A673 (cell line): ENCODE results near the gene VPS41. TPM values are rescaled to one million over a fixed set of nuclear protein-coding genes. Genes with fewer than 3 reads are reported as not detected.

Experiments used
- BruUV-seq: library from RNA; stranded (reverse); fragments of 400-500 nt; replicated peaks from 2 replicates; lab custom pipeline; 2021; lab: Mats Ljungman, UMichigan
- CTCF ChIA-PET: fragments of 300-600 bp; sonication (Branson Sonifier 250); formaldehyde crosslinking; loops from one replicate; lab custom pipeline; 2022; ENCODE audit warnings: antibody characterized with exemption; lab: Charles Lee
- POLR2A ChIA-PET: fragments of 300-600 bp; sonication (Branson Sonifier 250); formaldehyde crosslinking; loops from one replicate; lab custom pipeline; 2022; ENCODE audit warnings: antibody characterized with exemption; ENCODE audit not compliant: low non-redundant PET; lab: Charles Lee
- DNase-seq: peaks from one replicate; pipeline ENCODE4 v3.0.0-alpha.2; 2015; ENCODE audit warnings: low spot score
- H3K27ac ChIP-seq: fragments of 200-600 bp; sonication (generic); 2 replicates; pipeline ENCODE4 v1.5.1; 2016; ENCODE audit warnings: mixed run types, low read depth, mild to moderate bottlenecking, mixed read lengths, antibody characterized with exemption, low read length; ENCODE audit not compliant: poor library complexity, severe bottlenecking
- H3K27me3 ChIP-seq: fragments of 200-600 bp; sonication (generic); replicated peaks from 2 replicates; pipeline ENCODE4 v1.6.1; 2017; ENCODE audit warnings: mixed run types, low read depth, mild to moderate bottlenecking, mixed read lengths, antibody characterized with exemption, low read length; ENCODE audit not compliant: insufficient read depth, poor library complexity
- H3K36me3 ChIP-seq: fragments of 200-600 bp; sonication (generic); 2 replicates; pipeline ENCODE4 v1.6.1; 2016; ENCODE audit warnings: mixed run types, mild to moderate bottlenecking, mixed read lengths, antibody characterized with exemption, low read length; ENCODE audit not compliant: insufficient read depth, poor library complexity, severe bottlenecking
- H3K4me1 ChIP-seq: fragments of 200-600 bp; sonication (generic); 2 replicates; pipeline ENCODE4 v1.6.1; 2017; ENCODE audit warnings: mixed run types, mild to moderate bottlenecking, mixed read lengths, antibody characterized with exemption, low read length; ENCODE audit not compliant: insufficient read depth, poor library complexity, severe bottlenecking
- H3K4me3 ChIP-seq: fragments of 200-600 bp; sonication (generic); 2 replicates; pipeline ENCODE4 v1.5.1; 2016; ENCODE audit warnings: low read depth, mixed run types, mild to moderate bottlenecking, mixed read lengths, low read length; ENCODE audit not compliant: poor library complexity, severe bottlenecking
- H3K9me3 ChIP-seq: fragments of 200-600 bp; sonication (generic); 2 replicates; pipeline ENCODE4 v1.6.1; 2016; ENCODE audit warnings: mixed run types, low read depth, mild to moderate bottlenecking, mixed read lengths, antibody characterized with exemption, low read length; ENCODE audit not compliant: poor library complexity, severe bottlenecking
- EZH2 ChIP-seq: fragments of 200-600 bp; sonication (generic); IDR thresholded peaks from 2 replicates; pipeline ENCODE4 v1.6.1; 2017; ENCODE audit warnings: borderline replicate concordance, low read depth, mild to moderate bottlenecking, mixed read lengths, antibody characterized with exemption, low read length; ENCODE audit not compliant: poor library complexity, severe bottlenecking
- intact Hi-C: fragments of 100-400 bp; cut with micrococcal nuclease; formaldehyde crosslinking; loops from one replicate; pipeline ENCODE4 v1.10.0; 2022; ENCODE audit not compliant: unreplicated experiment
- total RNA-seq: library from RNA; stranded (reverse); gene quantifications from 2 replicates; pipeline ENCODE4 v1.2.3, GENCODE V29; 2021
- TF ChIP-seq, protein P1 (sequence below): fragments of 300-800, 200-600 bp; sonication (generic); conservative IDR thresholded peaks from 2 replicates; pipeline ENCODE4 v1.5.1; 2017; ENCODE audit warnings: low read depth, mild to moderate bottlenecking, antibody characterized with exemption, low read length, moderate library complexity, mixed read lengths

The VPS41 gene
- total RNA-seq, 1 experiment from 2014 or later: 45.8 TPM

DNA sequence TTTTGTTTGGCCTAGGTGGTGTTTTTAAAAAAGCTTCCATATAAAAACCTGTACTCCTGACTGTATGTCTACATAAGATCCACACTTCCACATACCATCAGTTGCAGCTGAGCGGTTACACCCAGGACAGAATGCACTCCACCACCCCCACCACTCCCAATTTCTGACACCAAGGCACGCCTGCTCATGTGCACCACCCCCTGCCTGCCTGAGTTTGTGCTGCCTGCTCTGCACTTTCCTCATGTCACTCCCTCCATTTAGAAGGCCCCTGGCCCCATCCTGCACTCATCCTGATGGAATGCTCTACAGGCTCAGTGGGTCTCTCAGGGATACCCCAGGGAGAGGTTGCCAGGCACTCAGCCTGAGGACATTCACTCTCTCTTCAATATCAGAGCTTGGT lies 6.5 kb downstream of the VPS41 start:
- CTCF ChIA-PET: no interaction called here
- BruUV-seq: no TSS peak
- intact Hi-C loops: no loop called here

DNA sequence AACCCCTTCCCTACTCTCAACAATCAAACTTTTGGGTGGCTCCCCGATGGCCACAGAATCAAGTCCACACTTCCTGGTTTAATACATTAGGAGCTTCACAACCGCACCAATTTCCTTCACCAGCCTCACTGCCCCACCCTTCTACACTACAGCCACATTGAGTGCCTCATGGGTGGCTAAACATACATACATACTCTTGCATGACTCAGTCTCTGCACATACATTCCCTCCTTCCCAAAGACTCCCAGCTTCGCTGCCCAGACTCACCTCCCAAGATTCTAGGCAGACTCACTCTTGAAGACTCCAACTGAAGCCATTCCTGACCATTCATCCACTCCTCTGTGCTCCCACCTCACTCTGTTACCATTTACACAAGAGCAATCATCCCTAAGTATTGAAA lies 15.9 kb downstream of the VPS41 start:
- DNase-seq: no peak
- POLR2A ChIA-PET: no interaction called here
- TF ChIP-seq, protein P1, sequence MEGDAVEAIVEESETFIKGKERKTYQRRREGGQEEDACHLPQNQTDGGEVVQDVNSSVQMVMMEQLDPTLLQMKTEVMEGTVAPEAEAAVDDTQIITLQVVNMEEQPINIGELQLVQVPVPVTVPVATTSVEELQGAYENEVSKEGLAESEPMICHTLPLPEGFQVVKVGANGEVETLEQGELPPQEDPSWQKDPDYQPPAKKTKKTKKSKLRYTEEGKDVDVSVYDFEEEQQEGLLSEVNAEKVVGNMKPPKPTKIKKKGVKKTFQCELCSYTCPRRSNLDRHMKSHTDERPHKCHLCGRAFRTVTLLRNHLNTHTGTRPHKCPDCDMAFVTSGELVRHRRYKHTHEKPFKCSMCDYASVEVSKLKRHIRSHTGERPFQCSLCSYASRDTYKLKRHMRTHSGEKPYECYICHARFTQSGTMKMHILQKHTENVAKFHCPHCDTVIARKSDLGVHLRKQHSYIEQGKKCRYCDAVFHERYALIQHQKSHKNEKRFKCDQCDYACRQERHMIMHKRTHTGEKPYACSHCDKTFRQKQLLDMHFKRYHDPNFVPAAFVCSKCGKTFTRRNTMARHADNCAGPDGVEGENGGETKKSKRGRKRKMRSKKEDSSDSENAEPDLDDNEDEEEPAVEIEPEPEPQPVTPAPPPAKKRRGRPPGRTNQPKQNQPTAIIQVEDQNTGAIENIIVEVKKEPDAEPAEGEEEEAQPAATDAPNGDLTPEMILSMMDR: no peak
- no peak for TF ChIP-seq EZH2
- H3K4me1 ChIP-seq: no peaks in the 10 kb centered on the region
- no peak overlapping the region for H3K27ac ChIP-seq
- intact Hi-C loops: no loop called here
- CTCF ChIA-PET: no interaction called here
- no peak overlapping the region for H3K4me3 ChIP-seq
- BruUV-seq: no TSS peak
- peaks cover 3% of the 10 kb centered on the region for H3K36me3 ChIP-seq
- no peaks in the 10 kb centered on the region for H3K27me3 ChIP-seq
- no peaks in the 10 kb centered on the region for H3K9me3 ChIP-seq

More for the DNA sequence above, 6.5 kb downstream of the VPS41 start:
- H3K9me3 ChIP-seq: no peaks in the 10 kb centered on the region
- H3K27me3 ChIP-seq: no peaks in the 10 kb centered on the region
- POLR2A ChIA-PET: no interaction called here
- H3K27ac ChIP-seq: no peak overlapping the region
- TF ChIP-seq EZH2: no peak
- TF ChIP-seq, protein P1: no peak
- no peaks in the 10 kb centered on the region for H3K4me1 ChIP-seq
- H3K4me3 ChIP-seq: no peak overlapping the region
- DNase-seq: no peak
- H3K36me3 ChIP-seq: no peaks in the 10 kb centered on the region

DNA sequence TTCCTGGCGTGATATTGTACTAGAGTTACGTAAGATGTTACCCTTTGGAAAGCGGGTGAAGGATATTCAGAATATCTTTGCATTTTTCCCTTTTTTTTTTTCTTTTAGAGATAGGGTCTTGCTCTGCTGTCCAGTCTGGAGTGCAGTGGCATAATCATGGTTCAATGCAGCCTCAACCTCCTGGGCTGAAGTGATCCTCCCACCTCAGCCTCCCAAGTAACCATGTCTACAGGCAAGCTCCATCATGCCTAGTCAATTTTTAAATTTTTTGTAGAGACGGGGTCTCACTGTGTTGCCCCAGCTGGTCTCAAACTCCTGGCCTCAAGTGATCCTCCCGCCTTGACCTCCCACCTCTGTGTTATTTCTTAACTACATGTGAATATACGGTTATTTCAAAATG lies 18.4 kb downstream of the VPS41 start:
- TF ChIP-seq EZH2: no peak
- TF ChIP-seq, protein P1: no peak
- ChIA-PET POLR2A (no interaction called here), CTCF (no interaction called here)
- no peak for DNase-seq
- Histone ChIP-seq H3K36me3 (no peaks in the 10 kb centered on the region), H3K27me3 (no peaks in the 10 kb centered on the region), H3K27ac (no peak overlapping the region), H3K4me3 (no peak overlapping the region), H3K4me1 (no peaks in the 10 kb centered on the region), H3K9me3 (no peaks in the 10 kb centered on the region)
- intact Hi-C loops: no loop called here
- no TSS peak for BruUV-seq
